K562 (cell line): ENCODE data around the gene ARMC12. TPM values are rescaled to one million over a fixed set of nuclear protein-coding genes. Genes with fewer than 3 reads are reported as not detected.

Source experiments
- polyA plus RNA-seq, 8 experiments: library from polyadenylated mRNA; depleted of rRNA in 4 of 8; stranded (reverse) in 5 of 8; unstranded in 3 of 8; fragments of >200 nt; fragmentation: Nextera tagmentation in 2 of 8; fragmentation: Illumina TruSeq in 1 of 8; extraction: Ambion mirVana in 2 of 8; extraction: Trizol in 1 of 8; gene quantifications; 2 replicates each; pipeline versions ENCODE4 v1.2.1 to v1.2.3, GENCODE V29; 2011 to 2014; ENCODE audit warnings: inconsistent platforms in 1 of 8, missing spikeins in 1 of 8
- total RNA-seq, 7 experiments: library from RNA; depleted of rRNA in 6 of 7; stranded (reverse); fragments of >200 nt in 6 of 7; fragmentation: Illumina TruSeq in 2 of 7; extraction: Trizol in 2 of 7; gene quantifications; 2 replicates each; pipeline versions ENCODE4 v1.2.1 to v1.2.3, GENCODE V29; 2011 to 2021; ENCODE audit warnings: low replicate concordance in 1 of 7
- TF ChIP-seq, protein P1 (sequence below), 2 experiments: fragments of 450-650 bp; formaldehyde crosslinking in 1 of 2; IDR thresholded peaks; 2 replicates each; pipeline versions ENCODE4 v1.4.0 to v1.6.1; 2014 to 2020; ENCODE audit warnings: mild to moderate bottlenecking in 2 of 2, borderline replicate concordance in 1 of 2, low read depth in 1 of 2

Gene ARMC12
- total and polyA plus RNA-seq, 9 of the 15 experiments (the other 6 are each of a cell fraction or from before 2014, with no cell fraction given), result 0.09 to 0.58 (median 0.31) TPM; not detected in 3

DNA sequence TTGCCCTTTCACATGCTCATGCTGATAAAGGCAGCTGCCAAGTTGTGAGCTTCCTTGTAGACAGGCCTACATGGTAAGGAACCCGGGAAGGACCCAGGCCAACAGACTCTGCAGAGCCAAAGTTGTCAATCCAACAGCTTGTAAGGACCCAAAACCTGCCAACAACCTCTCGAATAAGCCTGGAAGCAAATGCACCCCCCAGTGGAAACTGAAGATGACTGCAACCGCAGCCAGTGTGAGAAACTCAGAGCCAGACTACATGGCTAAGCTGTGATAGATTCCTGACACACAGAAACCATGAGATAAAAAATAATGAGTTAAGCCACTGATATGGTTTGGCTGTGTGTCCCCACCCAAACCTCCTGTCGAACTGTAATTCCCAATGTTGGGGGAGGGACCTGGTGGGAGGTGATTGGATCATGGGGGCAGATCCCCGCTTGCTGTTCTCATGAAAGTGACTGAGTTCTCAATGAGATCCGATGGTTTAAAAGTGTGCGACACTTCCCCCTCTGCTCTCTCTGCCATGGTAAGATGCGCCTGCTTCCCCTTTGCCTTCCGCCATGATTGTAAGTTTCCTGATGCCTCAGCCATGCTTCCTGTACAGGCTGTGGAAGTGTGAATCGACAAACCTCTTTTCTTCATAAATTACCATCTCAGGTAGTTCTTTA is 20.8 kb downstream of the ARMC12 start (continued):
- TF ChIP-seq, protein P1, sequence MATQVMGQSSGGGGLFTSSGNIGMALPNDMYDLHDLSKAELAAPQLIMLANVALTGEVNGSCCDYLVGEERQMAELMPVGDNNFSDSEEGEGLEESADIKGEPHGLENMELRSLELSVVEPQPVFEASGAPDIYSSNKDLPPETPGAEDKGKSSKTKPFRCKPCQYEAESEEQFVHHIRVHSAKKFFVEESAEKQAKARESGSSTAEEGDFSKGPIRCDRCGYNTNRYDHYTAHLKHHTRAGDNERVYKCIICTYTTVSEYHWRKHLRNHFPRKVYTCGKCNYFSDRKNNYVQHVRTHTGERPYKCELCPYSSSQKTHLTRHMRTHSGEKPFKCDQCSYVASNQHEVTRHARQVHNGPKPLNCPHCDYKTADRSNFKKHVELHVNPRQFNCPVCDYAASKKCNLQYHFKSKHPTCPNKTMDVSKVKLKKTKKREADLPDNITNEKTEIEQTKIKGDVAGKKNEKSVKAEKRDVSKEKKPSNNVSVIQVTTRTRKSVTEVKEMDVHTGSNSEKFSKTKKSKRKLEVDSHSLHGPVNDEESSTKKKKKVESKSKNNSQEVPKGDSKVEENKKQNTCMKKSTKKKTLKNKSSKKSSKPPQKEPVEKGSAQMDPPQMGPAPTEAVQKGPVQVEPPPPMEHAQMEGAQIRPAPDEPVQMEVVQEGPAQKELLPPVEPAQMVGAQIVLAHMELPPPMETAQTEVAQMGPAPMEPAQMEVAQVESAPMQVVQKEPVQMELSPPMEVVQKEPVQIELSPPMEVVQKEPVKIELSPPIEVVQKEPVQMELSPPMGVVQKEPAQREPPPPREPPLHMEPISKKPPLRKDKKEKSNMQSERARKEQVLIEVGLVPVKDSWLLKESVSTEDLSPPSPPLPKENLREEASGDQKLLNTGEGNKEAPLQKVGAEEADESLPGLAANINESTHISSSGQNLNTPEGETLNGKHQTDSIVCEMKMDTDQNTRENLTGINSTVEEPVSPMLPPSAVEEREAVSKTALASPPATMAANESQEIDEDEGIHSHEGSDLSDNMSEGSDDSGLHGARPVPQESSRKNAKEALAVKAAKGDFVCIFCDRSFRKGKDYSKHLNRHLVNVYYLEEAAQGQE (IDR thresholded peaks at IDR 0.05; ENCODE audit: borderline replicate concordance), result peak; percentile 51; the same call in 1 of the 2 replicates
- TF ChIP-seq, protein P1 (CRISPR knock-in tag; IDR thresholded peaks at IDR 0.05; ENCODE audit: low read depth), result no peak
- TF ChIP-seq, all 486 proteins: peak for 6
